Smooth muscle cell of the brain vasculature (primary cell): Measurements from ENCODE around the gene PRSS58.

ENCODE experiments used
- DNase-seq: peaks from one replicate; pipeline ENCODE4 v3.0.0-alpha.2; 2012; ENCODE audit warnings: low read depth, low spot score

Gene PRSS58

GRCh38 chr7:142257958-142258357 is at the start of gene PRSS58:
PRSS58 (minus strand) TSS chr7:142258058; CDS start chr7:142257707, 351 bp downstream.
- DNase-seq, result no peak

GRCh38 chr7:142307246-142307900 is 49.5 kb upstream of the PRSS58 start:
- DNase-seq, result no peak

- DNase-seq, result no peak
These were observed 45.8 kb upstream of the PRSS58 start for GRCh38 chr7:142303650-142304049.

GRCh38 chr7:142301923-142302550 is 44.2 kb upstream of the PRSS58 start:
- no peak for DNase-seq

- no peak for DNase-seq
These were observed 43.4 kb upstream of the PRSS58 start for GRCh38 chr7:142301299-142301698.

GRCh38 chr7:142300689-142301088 is 42.8 kb upstream of the PRSS58 start:
- DNase-seq, result no peak

GRCh38 chr7:142299237-142299781 is 41.5 kb upstream of the PRSS58 start:
- no peak for DNase-seq

- DNase-seq, result no peak
These were observed 40.8 kb upstream of the PRSS58 start for GRCh38 chr7:142298627-142299026.

- DNase-seq, result no peak
These were observed 40.2 kb upstream of the PRSS58 start for GRCh38 chr7:142298009-142298408.

GRCh38 chr7:142280263-142280662 is 22.4 kb upstream of the PRSS58 start:
- DNase-seq, result no peak

- no peak for DNase-seq
These were observed 21.7 kb upstream of the PRSS58 start for GRCh38 chr7:142279601-142280000.

GRCh38 chr7:142275028-142275427 is 17.2 kb upstream of the PRSS58 start:
- DNase-seq, result no peak

- DNase-seq, result no peak
These were observed 15.0 kb upstream of the PRSS58 start for GRCh38 chr7:142272841-142273240.

GRCh38 chr7:142263598-142264380 is 5.9 kb upstream of the PRSS58 start:
- no peak for DNase-seq

GRCh38 chr7:142250705-142251104 is 7.2 kb downstream of the PRSS58 start:
- no peak for DNase-seq

GRCh38 chr7:142249918-142250317 is 7.9 kb downstream of the PRSS58 start:
- DNase-seq, result no peak

GRCh38 chr7:142248166-142249160 is 9.4 kb downstream of the PRSS58 start:
- no peak for DNase-seq

- no peak for DNase-seq
These were observed 14.0 kb downstream of the PRSS58 start for GRCh38 chr7:142243823-142244222.

- DNase-seq, result no peak
These were observed 17.3 kb downstream of the PRSS58 start for GRCh38 chr7:142240546-142240945.

GRCh38 chr7:142231716-142232115 is 26.1 kb downstream of the PRSS58 start:
- DNase-seq, result no peak

- no peak for DNase-seq
These were observed 29.2 kb downstream of the PRSS58 start for GRCh38 chr7:142228537-142229104.
